Mesendoderm (in vitro differentiated cells): ENCODE measurements around the gene RGS8.

Source experiments
- DNase-seq: peaks from one replicate; pipeline ENCODE4 v3.0.0; 2013
- H2AK5ac ChIP-seq: 2 replicates; pipeline ENCODE4 v1.6.1; 2013; ENCODE audit warnings: low read length, inconsistent platforms
- H2BK120ac ChIP-seq: 2 replicates; pipeline ENCODE4 v1.6.1; 2013; ENCODE audit warnings: low read depth, mild to moderate bottlenecking, low read length, moderate library complexity, mixed read lengths
- H2BK15ac ChIP-seq: replicated peaks from 2 replicates; pipeline ENCODE4 v1.6.1; 2013; ENCODE audit warnings: low read depth, mild to moderate bottlenecking, moderate library complexity
- H2BK5ac ChIP-seq: 2 replicates; pipeline ENCODE4 v1.6.1; 2013; ENCODE audit warnings: low read length, inconsistent platforms
- H3K18ac ChIP-seq: 2 replicates; pipeline ENCODE4 v1.6.1; 2013; ENCODE audit warnings: mild to moderate bottlenecking, low read length, mixed read lengths
- H3K23ac ChIP-seq: one replicate; pipeline ENCODE4 v1.6.1; 2013; ENCODE audit warnings: low read length
- H3K27ac ChIP-seq: 2 replicates; pipeline ENCODE4 v1.5.1; 2013; ENCODE audit warnings: low read depth, mild to moderate bottlenecking, inconsistent platforms, low read length, moderate library complexity
- H3K27me3 ChIP-seq: 2 replicates; pipeline ENCODE4 v1.6.1; 2013; ENCODE audit warnings: low read length, control low read depth, mild to moderate bottlenecking, inconsistent platforms; ENCODE audit not compliant: insufficient read depth, poor library complexity
- H3K36me3 ChIP-seq: 2 replicates; pipeline ENCODE4 v1.6.1; 2013; ENCODE audit warnings: low read length, inconsistent platforms; ENCODE audit not compliant: control insufficient read depth, insufficient read depth
- H3K4ac ChIP-seq: one replicate; pipeline ENCODE4 v1.6.1; 2013; ENCODE audit warnings: low read depth, mild to moderate bottlenecking, low read length, moderate library complexity
- H3K4me1 ChIP-seq: 2 replicates; pipeline ENCODE4 v1.6.1; 2013; ENCODE audit warnings: low read depth, low read length, inconsistent platforms; ENCODE audit not compliant: control insufficient read depth
- H3K4me2 ChIP-seq: 2 replicates; pipeline ENCODE4 v1.6.1; 2013; ENCODE audit warnings: low read length
- H3K4me3 ChIP-seq: 2 replicates; pipeline ENCODE4 v1.5.1; 2013; ENCODE audit warnings: mild to moderate bottlenecking, low read length
- H3K56ac ChIP-seq: one replicate; pipeline ENCODE4 v1.6.1; 2013; ENCODE audit warnings: low read length
- H3K79me1 ChIP-seq: 2 replicates; pipeline ENCODE4 v1.6.1; 2013; ENCODE audit warnings: low read length, inconsistent platforms
- H3K79me2 ChIP-seq: 2 replicates; pipeline ENCODE4 v1.6.1; 2013; ENCODE audit warnings: mild to moderate bottlenecking, low read length; ENCODE audit not compliant: control insufficient read depth, insufficient read depth
- H3K9ac ChIP-seq: 2 replicates; pipeline ENCODE4 v1.6.1; 2013; ENCODE audit warnings: low read length, inconsistent platforms
- H4K5ac ChIP-seq: one replicate; pipeline ENCODE4 v1.6.1; 2013; ENCODE audit warnings: low read length
- H4K8ac ChIP-seq: one replicate; pipeline ENCODE4 v1.6.1; 2013; ENCODE audit warnings: low read depth, mild to moderate bottlenecking, control low read depth, low read length, moderate library complexity
- WGBS: extraction: QIAGEN DNeasy Blood & Tissue Kit; methylation state at CpG from one replicate; pipeline ENCODE4 v1.1.7; 2013; ENCODE audit warnings: low lambda C conversion rate, missing lambda C conversion rate; ENCODE audit not compliant: insufficient coverage; ENCODE audit errors: extremely low coverage; 5-methylcytosine and 5-hydroxymethylcytosine counted together

The RGS8 gene

DNA sequence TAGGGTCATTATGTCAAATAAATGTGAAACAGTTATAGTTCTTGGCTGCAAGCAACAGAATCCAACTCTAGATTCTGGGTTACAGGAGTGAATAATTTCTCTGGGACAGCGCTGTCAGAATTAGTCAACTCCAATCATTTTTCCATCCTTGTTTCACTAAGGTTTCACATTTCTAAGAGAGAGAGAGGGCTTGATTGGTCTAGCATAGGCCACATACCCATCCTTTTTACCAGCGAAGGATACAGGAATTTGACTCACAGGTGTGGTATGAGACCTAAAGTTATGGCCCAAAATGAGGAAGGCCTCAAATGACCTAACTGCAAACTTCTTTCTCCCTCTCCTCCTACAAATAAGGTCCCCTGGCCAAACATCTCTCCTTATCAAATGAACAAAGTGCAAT lies 25.5 kb upstream of the RGS8 start:
- Histone ChIP-seq H4K5ac (no peak overlapping the region), H3K18ac (no peak overlapping the region), H3K79me1 (no peaks in the 10 kb centered on the region), H3K4ac (no peak overlapping the region), H2BK120ac (no peak overlapping the region), H3K9ac (no peak overlapping the region), H2AK5ac (no peak overlapping the region), H3K36me3 (no peaks in the 10 kb centered on the region), H3K4me1 (no peaks in the 10 kb centered on the region), H3K56ac (no peak overlapping the region), H2BK15ac (no peak overlapping the region), H3K4me3 (no peak overlapping the region), H3K23ac (no peak overlapping the region), H3K27ac (no peak overlapping the region), H4K8ac (no peak overlapping the region), H3K4me2 (no peak overlapping the region), H3K79me2 (no peaks in the 10 kb centered on the region), H2BK5ac (no peak overlapping the region), H3K27me3 (no peaks in the 10 kb centered on the region)
- no peak for DNase-seq
- WGBS: no CpG with 5 or more reads among the region's 2 CpGs

DNA sequence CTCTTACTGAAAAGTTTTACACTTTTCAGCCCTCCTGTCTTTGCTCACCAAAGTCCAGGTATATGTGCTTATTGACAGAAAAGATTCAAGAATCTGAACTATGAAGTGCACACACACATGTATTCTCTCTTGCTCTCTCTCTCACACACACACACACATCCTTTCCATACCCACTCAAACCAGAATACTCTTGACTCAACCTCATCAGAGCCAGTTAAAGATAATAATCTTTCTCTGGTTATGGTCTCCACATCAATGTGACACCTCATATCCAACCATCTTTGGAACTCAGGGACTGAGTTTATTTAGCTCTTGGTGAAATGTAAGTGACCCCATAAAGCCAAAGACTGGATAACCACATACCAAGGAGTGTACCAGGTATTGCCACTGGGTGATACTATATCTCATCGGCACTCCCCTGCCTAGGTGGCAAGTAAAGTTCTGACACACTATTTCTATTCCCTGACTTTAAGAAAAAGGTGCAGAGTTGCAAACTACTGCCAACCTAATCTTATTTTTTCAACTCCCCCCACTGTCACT lies 24.9 kb upstream of the RGS8 start:
- Histone ChIP-seq H3K56ac (no peak overlapping the region), H3K79me2 (no peaks in the 10 kb centered on the region), H3K27ac (no peak overlapping the region), H4K5ac (no peak overlapping the region), H3K9ac (no peak overlapping the region), H3K27me3 (no peaks in the 10 kb centered on the region), H3K23ac (no peak overlapping the region), H4K8ac (no peak overlapping the region), H3K36me3 (no peaks in the 10 kb centered on the region), H3K4me1 (peaks cover 5% of the 10 kb centered on the region), H3K4ac (no peak overlapping the region), H3K4me2 (no peak overlapping the region), H2BK5ac (no peak overlapping the region), H2BK120ac (no peak overlapping the region), H2BK15ac (no peak overlapping the region), H3K79me1 (no peaks in the 10 kb centered on the region), H3K18ac (no peak overlapping the region), H3K4me3 (no peak overlapping the region), H2AK5ac (no peak overlapping the region)
- no peak for DNase-seq
- WGBS: no CpG with 5 or more reads among the region's 1 CpG

GRCh38 chr1:182707122-182707521 lies 22.7 kb upstream of the RGS8 start:
- Histone ChIP-seq H3K4me2 (no peak overlapping the region), H3K79me2 (no peaks in the 10 kb centered on the region), H3K23ac (no peak overlapping the region), H2BK5ac (no peak overlapping the region), H3K4me3 (no peak overlapping the region), H3K18ac (no peak overlapping the region), H3K4me1 (peaks cover 14% of the 10 kb centered on the region), H3K36me3 (no peaks in the 10 kb centered on the region), H3K56ac (no peak overlapping the region), H3K9ac (no peak overlapping the region), H2BK15ac (no peak overlapping the region), H3K79me1 (no peaks in the 10 kb centered on the region), H2AK5ac (no peak overlapping the region), H3K27me3 (no peaks in the 10 kb centered on the region), H3K27ac (no peak overlapping the region), H4K8ac (no peak overlapping the region), H4K5ac (no peak overlapping the region), H2BK120ac (no peak overlapping the region), H3K4ac (no peak overlapping the region)
- DNase-seq: no peak
- WGBS: no CpG with 5 or more reads among the region's 1 CpG

- H2BK120ac ChIP-seq: no peak overlapping the region
- no peak overlapping the region for H3K4ac ChIP-seq
- no peak overlapping the region for H2BK5ac ChIP-seq
- no peak overlapping the region for H2BK15ac ChIP-seq
- H3K4me1 ChIP-seq: peaks cover 18% of the 10 kb centered on the region
- H3K4me3 ChIP-seq: no peak overlapping the region
- DNase-seq: no peak
- H3K27me3 ChIP-seq: no peaks in the 10 kb centered on the region
- no peak overlapping the region for H4K8ac ChIP-seq
- H3K9ac ChIP-seq: no peak overlapping the region
- no peak overlapping the region for H3K23ac ChIP-seq
- WGBS: no CpG with 5 or more reads among the region's 2 CpGs
- no peaks in the 10 kb centered on the region for H3K36me3 ChIP-seq
- no peak overlapping the region for H4K5ac ChIP-seq
- no peak overlapping the region for H3K27ac ChIP-seq
- H3K56ac ChIP-seq: no peak overlapping the region
- no peaks in the 10 kb centered on the region for H3K79me1 ChIP-seq
- no peak overlapping the region for H3K4me2 ChIP-seq
- H2AK5ac ChIP-seq: no peak overlapping the region
- no peak overlapping the region for H3K18ac ChIP-seq
- H3K79me2 ChIP-seq: no peaks in the 10 kb centered on the region
Observed at GRCh38 chr1:182704677-182705076, 20.3 kb upstream of the RGS8 start.

DNA sequence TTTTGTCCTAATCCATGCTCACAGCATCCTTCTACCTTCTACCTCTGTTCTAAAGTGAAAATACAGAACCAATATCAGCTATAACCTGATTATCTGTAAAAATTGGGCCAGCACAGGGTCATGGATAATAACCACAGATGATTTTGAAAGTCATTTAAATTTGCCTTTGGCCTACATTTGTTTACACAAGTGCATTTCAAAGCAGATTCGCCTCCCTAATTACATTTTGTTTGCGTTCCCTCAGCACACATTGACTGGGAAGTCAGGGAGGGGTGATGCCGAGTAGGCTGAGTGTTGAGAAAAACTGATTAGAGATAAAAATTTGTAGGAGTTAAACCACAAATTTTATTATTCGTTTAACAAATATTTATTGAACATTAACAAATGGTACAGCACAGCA lies 19.2 kb upstream of the RGS8 start:
- Histone ChIP-seq H3K36me3 (no peaks in the 10 kb centered on the region), H2BK5ac (no peak overlapping the region), H3K4me3 (no peak overlapping the region), H3K4ac (no peak overlapping the region), H3K9ac (no peak overlapping the region), H4K5ac (no peak overlapping the region), H2BK15ac (no peak overlapping the region), H3K18ac (no peak overlapping the region), H3K4me2 (no peak overlapping the region), H3K79me2 (no peaks in the 10 kb centered on the region), H2AK5ac (no peak overlapping the region), H3K79me1 (no peaks in the 10 kb centered on the region), H3K4me1 (peaks cover 21% of the 10 kb centered on the region), H2BK120ac (no peak overlapping the region), H4K8ac (no peak overlapping the region), H3K56ac (no peak overlapping the region), H3K27ac (no peak overlapping the region), H3K27me3 (no peaks in the 10 kb centered on the region), H3K23ac (no peak overlapping the region)
- WGBS: no CpG with 5 or more reads among the region's 4 CpGs
- no peak for DNase-seq

DNA sequence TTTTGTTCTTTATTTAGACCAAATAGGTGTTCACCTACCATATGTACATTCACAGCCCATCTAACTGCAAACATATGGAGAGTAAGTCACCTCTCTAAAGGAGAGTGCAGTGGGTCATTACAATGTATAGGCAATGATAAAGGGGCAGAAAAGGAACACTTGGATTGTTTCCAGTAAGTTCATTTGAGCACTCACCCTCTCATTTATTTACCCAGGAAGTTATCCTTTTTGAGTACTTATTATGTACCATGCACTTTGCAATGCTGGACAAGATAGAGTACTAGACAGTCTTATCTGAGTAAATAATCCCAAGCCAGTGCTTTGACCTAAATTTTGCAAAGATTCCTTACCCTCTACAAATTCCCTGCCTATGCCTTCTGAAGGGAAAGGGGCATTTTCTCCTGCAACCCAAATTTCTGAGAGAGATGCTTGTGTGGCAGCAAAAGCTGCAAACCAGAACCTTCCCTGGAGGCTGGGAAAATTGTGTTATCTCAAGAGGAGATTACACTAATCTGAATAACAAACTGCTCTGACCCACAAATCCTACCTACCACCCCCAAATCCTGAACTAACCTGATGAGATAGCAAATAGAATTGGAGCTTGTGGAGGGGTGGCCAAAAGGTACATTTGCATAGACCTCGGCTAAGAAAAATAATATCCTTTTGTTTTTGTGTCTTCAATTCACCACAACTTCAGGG lies 18.6 kb upstream of the RGS8 start:
- DNase-seq: peak; percentile 52
- no CpG with 5 or more reads among the region's 1 CpG for WGBS
- H3K56ac ChIP-seq: no peak overlapping the region
- H2BK120ac ChIP-seq: no peak overlapping the region
- no peak overlapping the region for H2BK15ac ChIP-seq
- H3K4me2 ChIP-seq: no peak overlapping the region
- H2AK5ac ChIP-seq: no peak overlapping the region
- no peaks in the 10 kb centered on the region for H3K36me3 ChIP-seq
- H3K18ac ChIP-seq: no peak overlapping the region
- no peaks in the 10 kb centered on the region for H3K27me3 ChIP-seq
- no peak overlapping the region for H4K5ac ChIP-seq
- peaks cover 21% of the 10 kb centered on the region for H3K4me1 ChIP-seq
- H3K4ac ChIP-seq: no peak overlapping the region
- no peaks in the 10 kb centered on the region for H3K79me1 ChIP-seq
- H3K4me3 ChIP-seq: no peak overlapping the region
- H4K8ac ChIP-seq: no peak overlapping the region
- no peak overlapping the region for H2BK5ac ChIP-seq
- no peaks in the 10 kb centered on the region for H3K79me2 ChIP-seq
- no peak overlapping the region for H3K27ac ChIP-seq
- no peak overlapping the region for H3K23ac ChIP-seq
- no peak overlapping the region for H3K9ac ChIP-seq
